Vagina (tissue), 2 donors: ENCODE measurements around the gene TLCD3B.

Experiments used
- CTCF ChIP-seq, 3 experiments: fragments of 450-650 bp in 2 of 3; fragments of 200-600 bp in 1 of 3; sonication (generic) in 1 of 3; IDR thresholded peaks; one replicate each; pipeline ENCODE4 v1.5.1; 2017 to 2019; ENCODE audit warnings: antibody characterized with exemption in 3 of 3, mild to moderate bottlenecking in 2 of 3, moderate library complexity in 2 of 3
- POLR2A ChIP-seq, 2 donors: fragments of 450-650 bp; IDR thresholded peaks; one replicate each; pipeline ENCODE4 v1.6.1; 2017; ENCODE audit warnings: antibody characterized with exemption in 2 of 2, mild to moderate bottlenecking in 2 of 2, moderate library complexity in 2 of 2

- TF ChIP-seq POLR2A (IDR thresholded peaks at IDR 0.05) (no peak), CTCF (IDR thresholded peaks at IDR 0.05) (no peak)
Observed at GRCh38 chr16:30007378-30007895, 23.6 kb downstream of the TLCD3B start.
